GM12872 (cell line): ENCODE measurements around the gene TBL3.

Source experiments
- CTCF ChIP-seq: IDR thresholded peaks from 3 replicates; pipeline ENCODE4 v1.5.1; 2011; ENCODE audit warnings: low read depth, mild to moderate bottlenecking, low read length, moderate library complexity; ENCODE audit not compliant: insufficient read depth

The TBL3 gene

GRCh38 chr16:1991588-1991947 lies 19.7 kb downstream of the TBL3 start:
- no peak for TF ChIP-seq CTCF

GRCh38 chr16:1991948-1992703 lies 20.3 kb downstream of the TBL3 start:
- TF ChIP-seq CTCF, result no peak

GRCh38 chr16:1992704-1993317 lies 21.0 kb downstream of the TBL3 start:
- TF ChIP-seq CTCF, result no peak

- no peak for TF ChIP-seq CTCF
Observed at GRCh38 chr16:1993731-1994131, 21.9 kb downstream of the TBL3 start.

- no peak for TF ChIP-seq CTCF
Observed at GRCh38 chr16:1997494-1998359, 25.9 kb downstream of the TBL3 start.

- no peak for TF ChIP-seq CTCF
Observed at GRCh38 chr16:1998360-1998835, 26.5 kb downstream of the TBL3 start.
